HepG2 (cell line): Measurements from ENCODE around the gene SLC44A4. TPM values are rescaled to one million over a fixed set of nuclear protein-coding genes. Genes with fewer than 3 reads are reported as not detected.

Experiments used
- CHD4 ChIP-seq: fragments of 200-600 bp; sonication (generic); IDR thresholded peaks from 2 replicates; pipeline ENCODE4 v1.7.0; 2017; ENCODE audit warnings: mild to moderate bottlenecking, low read length, borderline replicate concordance
- KDM4B ChIP-seq: sonication (generic); formaldehyde crosslinking; IDR thresholded peaks from 2 replicates; pipeline ENCODE4 v1.4.0; 2020; ENCODE audit warnings: missing genetic modification reagents
- POLR2AphosphoS5 ChIP-seq: IDR thresholded peaks from 2 replicates; pipeline ENCODE4 v1.6.1; 2012; ENCODE audit warnings: low read depth, low read length
- RXRB ChIP-seq: IDR thresholded peaks from 2 replicates; pipeline ENCODE4 v1.6.1; 2016; ENCODE audit warnings: borderline replicate concordance, missing genetic modification reagents, missing compliant biosample characterization
- TEAD3 ChIP-seq: optimal IDR thresholded peaks from 2 replicates; pipeline ENCODE3; 2016; ENCODE audit warnings: borderline replicate concordance
- XRCC5 ChIP-seq: fragments of 200-400 bp; formaldehyde crosslinking; optimal IDR thresholded peaks from 2 replicates; pipeline ENCODE3; 2017; ENCODE audit warnings: mild to moderate bottlenecking, low read length
- ZBTB33 ChIP-seq: sonication (generic); formaldehyde crosslinking; IDR thresholded peaks from 2 replicates; pipeline ENCODE4 v1.4.0; 2020; ENCODE audit warnings: missing genetic modification reagents
- ZNF234 ChIP-seq: sonication (generic); formaldehyde crosslinking; conservative IDR thresholded peaks from 2 replicates; pipeline ENCODE4 v1.5.1; 2020; ENCODE audit warnings: mild to moderate bottlenecking, missing genetic modification reagents
- ZNF281 ChIP-seq: sonication (generic); formaldehyde crosslinking; IDR thresholded peaks from 2 replicates; pipeline ENCODE4 v1.4.0; 2020; ENCODE audit warnings: missing genetic modification reagents, borderline replicate concordance
- polyA plus RNA-seq, 8 experiments: library from polyadenylated mRNA; depleted of rRNA in 3 of 8; stranded (reverse) in 7 of 8; unstranded in 1 of 8; fragments of >200 nt; fragmentation: Illumina TruSeq in 4 of 8; extraction: Trizol in 4 of 8; gene quantifications; 2 replicates each; pipeline versions ENCODE4 v1.2.1 to v1.2.3, GENCODE V29; 2011 to 2016; ENCODE audit warnings: low read depth in 4 of 8, missing spikeins in 1 of 8, mixed read lengths in 1 of 8; ENCODE audit not compliant: insufficient read depth in 1 of 8
- total RNA-seq, 5 experiments: library from RNA; depleted of rRNA; stranded (reverse); fragments of >200 nt; fragmentation: Illumina TruSeq; extraction: Trizol; gene quantifications; 2 replicates each; pipeline ENCODE4 v1.2.3, GENCODE V29; 2016; ENCODE audit warnings: low read depth in 1 of 5
- TF ChIP-seq, protein P1 (sequence below): sonication (generic); formaldehyde crosslinking; IDR thresholded peaks from 2 replicates; pipeline ENCODE4 v1.4.0; 2020; ENCODE audit warnings: low read depth, mild to moderate bottlenecking, missing genetic modification reagents
- TF ChIP-seq, protein P2 (sequence below): sonication (generic); formaldehyde crosslinking; IDR thresholded peaks from 2 replicates; pipeline ENCODE4 v1.4.0; 2020; ENCODE audit warnings: missing genetic modification reagents, mild to moderate bottlenecking, borderline replicate concordance
- TF ChIP-seq, protein P3 (sequence below): sonication (generic); formaldehyde crosslinking; IDR thresholded peaks from 2 replicates; pipeline ENCODE4 v1.4.0; 2020; ENCODE audit warnings: missing genetic modification reagents, borderline replicate concordance

SLC44A4 gene
- total and polyA plus RNA-seq, 2 of the 13 experiments (the other 11 are each of a cell fraction or from before 2014, with no cell fraction given), result 3.5 to 5.9 TPM

- TF ChIP-seq POLR2AphosphoS5 (peak; percentile 25; the same call in 1 of the 2 replicates), XRCC5 (peak; percentile 34), RXRB (CRISPR knock-in tag) (peak; percentile 99), TEAD3 (CRISPR knock-in tag) (peak; percentile 90), ZBTB33 (peak; percentile 41), ZNF281 (CRISPR knock-in tag) (peak; percentile 92), KDM4B (CRISPR knock-in tag) (peak; percentile 66; the same call in 1 of the 2 replicates), CHD4 (no peak; the same call in 1 of the 2 replicates), ZNF234 (CRISPR knock-in tag) (no peak)
- TF ChIP-seq, protein P1, sequence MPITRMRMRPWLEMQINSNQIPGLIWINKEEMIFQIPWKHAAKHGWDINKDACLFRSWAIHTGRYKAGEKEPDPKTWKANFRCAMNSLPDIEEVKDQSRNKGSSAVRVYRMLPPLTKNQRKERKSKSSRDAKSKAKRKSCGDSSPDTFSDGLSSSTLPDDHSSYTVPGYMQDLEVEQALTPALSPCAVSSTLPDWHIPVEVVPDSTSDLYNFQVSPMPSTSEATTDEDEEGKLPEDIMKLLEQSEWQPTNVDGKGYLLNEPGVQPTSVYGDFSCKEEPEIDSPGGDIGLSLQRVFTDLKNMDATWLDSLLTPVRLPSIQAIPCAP (CRISPR knock-in tag), result no peak
- TF ChIP-seq, protein P2, sequence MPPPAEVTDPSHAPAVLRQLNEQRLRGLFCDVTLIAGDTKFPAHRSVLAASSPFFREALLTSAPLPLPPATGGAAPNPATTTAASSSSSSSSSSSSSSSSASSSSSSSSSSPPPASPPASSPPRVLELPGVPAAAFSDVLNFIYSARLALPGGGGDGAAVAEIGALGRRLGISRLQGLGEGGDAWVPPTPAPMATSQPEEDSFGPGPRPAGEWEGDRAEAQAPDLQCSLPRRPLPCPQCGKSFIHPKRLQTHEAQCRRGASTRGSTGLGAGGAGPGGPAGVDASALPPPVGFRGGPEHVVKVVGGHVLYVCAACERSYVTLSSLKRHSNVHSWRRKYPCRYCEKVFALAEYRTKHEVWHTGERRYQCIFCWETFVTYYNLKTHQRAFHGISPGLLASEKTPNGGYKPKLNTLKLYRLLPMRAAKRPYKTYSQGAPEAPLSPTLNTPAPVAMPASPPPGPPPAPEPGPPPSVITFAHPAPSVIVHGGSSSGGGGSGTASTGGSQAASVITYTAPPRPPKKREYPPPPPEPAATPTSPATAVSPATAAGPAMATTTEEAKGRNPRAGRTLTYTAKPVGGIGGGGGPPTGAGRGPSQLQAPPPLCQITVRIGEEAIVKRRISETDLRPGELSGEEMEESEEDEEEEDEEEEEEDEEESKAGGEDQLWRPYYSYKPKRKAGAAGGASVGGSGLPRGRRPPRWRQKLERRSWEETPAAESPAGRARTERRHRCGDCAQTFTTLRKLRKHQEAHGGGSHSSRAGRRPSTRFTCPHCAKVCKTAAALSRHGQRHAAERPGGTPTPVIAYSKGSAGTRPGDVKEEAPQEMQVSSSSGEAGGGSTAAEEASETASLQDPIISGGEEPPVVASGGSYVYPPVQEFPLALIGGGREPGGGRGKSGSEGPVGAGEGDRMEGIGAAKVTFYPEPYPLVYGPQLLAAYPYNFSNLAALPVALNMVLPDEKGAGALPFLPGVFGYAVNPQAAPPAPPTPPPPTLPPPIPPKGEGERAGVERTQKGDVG (CRISPR knock-in tag), result peak; percentile 94; the same call in 1 of the 2 replicates
- TF ChIP-seq, protein P3, sequence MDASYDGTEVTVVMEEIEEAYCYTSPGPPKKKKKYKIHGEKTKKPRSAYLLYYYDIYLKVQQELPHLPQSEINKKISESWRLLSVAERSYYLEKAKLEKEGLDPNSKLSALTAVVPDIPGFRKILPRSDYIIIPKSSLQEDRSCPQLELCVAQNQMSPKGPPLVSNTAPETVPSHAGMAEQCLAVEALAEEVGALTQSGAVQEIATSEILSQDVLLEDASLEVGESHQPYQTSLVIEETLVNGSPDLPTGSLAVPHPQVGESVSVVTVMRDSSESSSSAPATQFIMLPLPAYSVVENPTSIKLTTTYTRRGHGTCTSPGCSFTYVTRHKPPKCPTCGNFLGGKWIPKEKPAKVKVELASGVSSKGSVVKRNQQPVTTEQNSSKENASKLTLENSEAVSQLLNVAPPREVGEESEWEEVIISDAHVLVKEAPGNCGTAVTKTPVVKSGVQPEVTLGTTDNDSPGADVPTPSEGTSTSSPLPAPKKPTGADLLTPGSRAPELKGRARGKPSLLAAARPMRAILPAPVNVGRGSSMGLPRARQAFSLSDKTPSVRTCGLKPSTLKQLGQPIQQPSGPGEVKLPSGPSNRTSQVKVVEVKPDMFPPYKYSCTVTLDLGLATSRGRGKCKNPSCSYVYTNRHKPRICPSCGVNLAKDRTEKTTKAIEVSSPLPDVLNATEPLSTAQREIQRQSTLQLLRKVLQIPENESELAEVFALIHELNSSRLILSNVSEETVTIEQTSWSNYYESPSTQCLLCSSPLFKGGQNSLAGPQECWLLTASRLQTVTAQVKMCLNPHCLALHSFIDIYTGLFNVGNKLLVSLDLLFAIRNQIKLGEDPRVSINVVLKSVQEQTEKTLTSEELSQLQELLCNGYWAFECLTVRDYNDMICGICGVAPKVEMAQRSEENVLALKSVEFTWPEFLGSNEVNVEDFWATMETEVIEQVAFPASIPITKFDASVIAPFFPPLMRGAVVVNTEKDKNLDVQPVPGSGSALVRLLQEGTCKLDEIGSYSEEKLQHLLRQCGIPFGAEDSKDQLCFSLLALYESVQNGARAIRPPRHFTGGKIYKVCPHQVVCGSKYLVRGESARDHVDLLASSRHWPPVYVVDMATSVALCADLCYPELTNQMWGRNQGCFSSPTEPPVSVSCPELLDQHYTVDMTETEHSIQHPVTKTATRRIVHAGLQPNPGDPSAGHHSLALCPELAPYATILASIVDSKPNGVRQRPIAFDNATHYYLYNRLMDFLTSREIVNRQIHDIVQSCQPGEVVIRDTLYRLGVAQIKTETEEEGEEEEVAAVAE (CRISPR knock-in tag), result 0 out of 2 replicates have a peak, but pooled peaks have one; percentile 22
Measured at GRCh38 chr6:31865205-31866118, 13.3 kb downstream of the SLC44A4 start (continued).
